Fibroblast of pulmonary artery (primary cell): ENCODE data around the gene USP25.
A peak's percentile ranks its signal among the peaks of the same experiment; 100 is the strongest.
"Not testable (repeated sequence)": the region's sequence is repeated elsewhere in the genome, so short reads cannot be mapped to it uniquely, and the experiment has no call there.

ENCODE experiments used
- DNase-seq: peaks from one replicate; pipeline ENCODE4 v3.0.0-alpha.2; 2010; ENCODE audit warnings: low read depth
- H3K4me3 ChIP-seq: replicated peaks from 2 replicates; pipeline ENCODE4 v1.5.1; 2011; ENCODE audit warnings: low read depth, mild to moderate bottlenecking, control low read depth, low read length, moderate library complexity
- TF ChIP-seq, protein P1 (sequence below): IDR thresholded peaks from 2 replicates; pipeline ENCODE4 v1.5.1; 2011; ENCODE audit warnings: mild to moderate bottlenecking, control low read depth, low read length, inconsistent platforms; ENCODE audit errors: missing control alignments

The USP25 gene

DNA sequence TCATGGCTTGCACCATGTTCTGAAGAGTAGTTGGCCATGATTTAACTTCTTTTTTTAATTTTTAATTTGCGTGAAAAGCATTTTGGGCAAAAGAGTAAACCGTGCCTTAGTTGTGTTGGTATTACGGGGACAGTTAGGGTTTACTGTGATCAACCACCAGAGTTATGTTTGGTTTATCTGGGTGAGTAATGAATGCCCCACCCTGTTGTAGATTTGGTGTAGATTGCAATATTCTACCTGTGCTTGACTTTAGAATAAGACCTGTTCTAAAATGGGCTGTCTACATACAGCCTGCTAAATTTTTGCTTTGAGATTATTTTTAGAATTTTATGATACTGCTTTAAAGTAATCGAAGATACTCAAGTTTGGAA, 1.4 kb downstream of the USP25 start:
- DNase-seq, result no peak
- TF ChIP-seq, protein P1, sequence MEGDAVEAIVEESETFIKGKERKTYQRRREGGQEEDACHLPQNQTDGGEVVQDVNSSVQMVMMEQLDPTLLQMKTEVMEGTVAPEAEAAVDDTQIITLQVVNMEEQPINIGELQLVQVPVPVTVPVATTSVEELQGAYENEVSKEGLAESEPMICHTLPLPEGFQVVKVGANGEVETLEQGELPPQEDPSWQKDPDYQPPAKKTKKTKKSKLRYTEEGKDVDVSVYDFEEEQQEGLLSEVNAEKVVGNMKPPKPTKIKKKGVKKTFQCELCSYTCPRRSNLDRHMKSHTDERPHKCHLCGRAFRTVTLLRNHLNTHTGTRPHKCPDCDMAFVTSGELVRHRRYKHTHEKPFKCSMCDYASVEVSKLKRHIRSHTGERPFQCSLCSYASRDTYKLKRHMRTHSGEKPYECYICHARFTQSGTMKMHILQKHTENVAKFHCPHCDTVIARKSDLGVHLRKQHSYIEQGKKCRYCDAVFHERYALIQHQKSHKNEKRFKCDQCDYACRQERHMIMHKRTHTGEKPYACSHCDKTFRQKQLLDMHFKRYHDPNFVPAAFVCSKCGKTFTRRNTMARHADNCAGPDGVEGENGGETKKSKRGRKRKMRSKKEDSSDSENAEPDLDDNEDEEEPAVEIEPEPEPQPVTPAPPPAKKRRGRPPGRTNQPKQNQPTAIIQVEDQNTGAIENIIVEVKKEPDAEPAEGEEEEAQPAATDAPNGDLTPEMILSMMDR, result no peak
- peak overlapping the region; percentile 90 for H3K4me3 ChIP-seq

GRCh38 chr21:15732290-15732995, 2.7 kb downstream of the USP25 start:
- TF ChIP-seq, protein P1, result no peak
- peak; percentile 49 for DNase-seq
- peak overlapping the region; percentile 90 for H3K4me3 ChIP-seq

DNA sequence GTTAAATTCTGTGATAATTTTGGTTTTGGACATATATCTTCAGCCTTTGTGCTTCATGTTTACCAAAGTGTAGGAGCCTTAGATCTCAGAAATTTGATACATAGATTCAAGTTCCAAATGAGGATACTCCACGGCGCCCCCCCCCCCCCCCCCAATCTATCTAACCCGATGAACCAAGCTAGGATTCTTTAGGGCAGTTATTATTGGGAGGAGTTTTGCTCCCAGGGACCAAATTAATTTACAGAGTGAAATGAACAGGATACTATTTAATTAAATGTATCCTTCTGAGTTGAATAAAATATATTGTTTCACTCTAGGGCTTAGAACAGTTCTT, 3.2 kb downstream of the USP25 start:
- TF ChIP-seq, protein P1, result no peak

GRCh38 chr21:15735409-15735808, 5.6 kb downstream of the USP25 start:
- DNase-seq, result no peak
- H3K4me3 ChIP-seq, result no peak overlapping the region
- TF ChIP-seq, protein P1, result no peak

More for the DNA sequence above, 3.2 kb downstream of the USP25 start:
- DNase-seq, result no peak
- peak overlapping the region; percentile 90 for H3K4me3 ChIP-seq

DNA sequence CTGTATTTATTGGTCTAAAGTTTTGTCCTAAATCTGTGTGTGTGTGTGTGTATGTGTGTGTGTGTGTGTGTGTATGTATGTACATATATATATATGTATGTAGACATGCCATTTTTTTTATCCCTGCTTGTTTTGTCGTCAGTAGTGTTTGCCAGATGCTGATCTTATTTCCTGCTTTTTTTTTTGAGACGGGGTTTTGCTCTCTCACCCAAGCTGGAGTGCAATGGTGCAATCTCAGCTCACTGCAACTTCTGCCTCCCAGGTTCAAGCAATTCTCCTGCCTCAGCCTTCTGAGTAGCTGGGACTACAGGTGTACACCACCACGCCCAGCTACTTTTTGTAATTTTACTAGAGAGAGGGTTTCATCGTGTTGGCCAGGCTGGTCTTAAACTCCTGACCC, 6.1 kb downstream of the USP25 start:
- DNase-seq, result peak; percentile 52
- not testable (repeated sequence) for H3K4me3 ChIP-seq

DNA sequence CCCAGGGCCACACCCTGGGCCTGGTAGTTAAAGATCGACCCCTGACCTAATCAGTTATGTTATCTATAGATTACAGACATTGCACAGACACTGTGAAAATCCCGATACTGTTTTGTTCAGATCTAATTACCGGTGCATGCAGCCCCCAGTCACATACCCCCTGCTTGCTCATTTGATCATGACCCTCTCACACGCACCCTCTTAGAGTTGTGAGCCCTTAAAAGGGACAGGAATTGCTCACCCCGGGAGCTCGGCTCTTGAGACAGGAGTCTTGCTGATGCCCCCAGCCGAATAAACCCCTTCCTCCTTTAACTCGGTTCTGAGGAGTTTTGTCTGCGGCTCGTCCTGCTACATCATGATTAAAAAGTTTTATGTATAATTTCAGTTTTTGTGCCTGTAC, 9.0 kb downstream of the USP25 start:
- DNase-seq, H3K4me3 ChIP-seq: not testable (repeated sequence)

DNA sequence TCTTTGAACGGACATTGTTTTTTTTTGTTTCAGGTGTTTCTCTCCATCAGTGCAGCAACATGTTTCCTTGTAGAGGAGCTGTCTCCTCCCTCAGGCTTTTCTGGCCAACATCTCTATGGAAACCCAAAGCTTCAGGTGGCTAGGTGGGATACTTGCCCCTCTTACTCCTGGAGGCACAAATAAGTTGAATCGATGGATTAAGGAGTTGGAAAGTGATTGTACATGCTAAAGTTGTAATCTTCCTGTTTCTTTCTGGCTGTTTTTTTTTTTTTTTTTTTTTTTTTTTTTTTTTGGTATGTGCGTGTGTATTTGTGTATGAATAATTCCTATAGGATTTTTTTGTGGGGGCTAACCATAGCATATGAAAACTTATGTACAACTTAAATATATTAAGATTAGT, 10.6 kb downstream of the USP25 start:
- H3K4me3 ChIP-seq, result no peak overlapping the region
- DNase-seq, result no peak
- TF ChIP-seq, protein P1, result no peak

DNA sequence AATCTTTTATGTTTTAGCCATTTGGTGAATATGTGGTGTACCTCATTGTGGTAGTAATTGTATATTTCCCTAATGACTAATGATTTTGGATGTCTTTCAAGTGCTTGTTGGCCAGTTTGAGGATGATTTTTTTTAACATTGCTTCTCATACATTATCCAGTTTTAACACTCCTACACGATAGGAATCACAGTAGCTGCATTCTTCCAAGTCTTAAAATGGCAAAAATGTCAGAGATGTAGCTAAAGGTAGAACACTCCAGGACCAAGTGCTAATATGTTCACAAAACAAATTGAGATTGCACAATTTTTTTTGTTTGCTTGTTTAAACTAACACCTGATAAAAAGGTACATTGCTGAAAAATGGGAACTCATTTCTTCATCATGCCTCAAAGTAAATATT, 11.7 kb downstream of the USP25 start:
- peak; percentile 37 for DNase-seq
- H3K4me3 ChIP-seq, result no peak overlapping the region
- TF ChIP-seq, protein P1, result no peak
